ENCODE measurements around the gene KRT31.

DNA sequence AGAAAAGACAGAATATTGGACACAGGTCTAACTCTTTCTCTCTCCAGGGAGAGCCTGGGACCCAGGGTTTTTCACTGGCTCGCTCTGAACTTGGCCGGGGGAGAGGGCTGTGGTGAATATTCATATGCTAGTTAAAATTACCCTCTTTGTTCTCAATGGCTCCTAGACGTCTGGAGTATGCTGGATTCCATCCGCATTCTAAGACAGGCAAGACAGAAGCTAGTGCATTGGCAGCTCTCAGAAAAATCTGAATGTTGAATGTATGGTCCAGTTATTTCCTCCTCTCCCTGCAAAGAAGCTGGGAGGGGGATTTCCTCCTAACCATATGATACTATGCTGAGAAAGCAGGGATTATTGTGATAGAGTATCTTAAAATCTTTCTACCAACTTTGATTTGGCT lies 9.7 kb downstream of the KRT31 start:
- TF ChIP-seq CTCF (IDR thresholded peaks at IDR 0.05) (no peak), EZH2 (IDR thresholded peaks at IDR 0.05; ENCODE audit: borderline replicate concordance, insufficient read depth, low read depth, low read length, poor library complexity, severe bottlenecking) (no peak)

Data from B cell (primary cell).